H1 (cell line): ENCODE measurements around the gene USP17L5. TPM values are rescaled to one million over a fixed set of nuclear protein-coding genes. Genes with fewer than 3 reads are reported as not detected.
"Not testable (repeated sequence)": the region's sequence is repeated elsewhere in the genome, so short reads cannot be mapped to it uniquely, and the experiment has no call there.

Experiments used
- CTCF ChIA-PET: fragments of 300-600 bp; sonication (Branson Sonifier 250); formaldehyde crosslinking; loops from one replicate; lab custom pipeline; 2021; ENCODE audit not compliant: partially characterized antibody; lab: Charles Lee
- POLR2A ChIA-PET: fragments of 300-600 bp; sonication (Branson Sonifier 250); formaldehyde crosslinking; loops from one replicate; lab custom pipeline; 2021; ENCODE audit warnings: inconsistent platforms; ENCODE audit not compliant: partially characterized antibody; lab: Charles Lee
- DNase-seq, 2 experiments: peaks; one replicate each; pipeline versions ENCODE4 v3.0.0 to v3.0.0-alpha.2; 2010 to 2022; ENCODE audit warnings: low spot score in 2 of 2, low read depth in 1 of 2, mixed read lengths in 1 of 2
- FAIRE-seq: peaks from 2 replicates; lab custom pipeline; 2011; peaks lifted over from hg19 to GRCh38; lab: Jason Lieb, UNC
- H2AFZ ChIP-seq: 2 replicates; pipeline ENCODE4 v1.8.1; 2012; ENCODE audit warnings: low read length, inconsistent platforms
- H2AK5ac ChIP-seq: 2 replicates; pipeline ENCODE4 v1.6.1; 2013; ENCODE audit warnings: low read depth, low read length
- H2BK120ac ChIP-seq: replicated peaks from 2 replicates; pipeline ENCODE3; 2013; ENCODE audit warnings: low read depth, low read length, inconsistent platforms
- H2BK12ac ChIP-seq: 2 replicates; pipeline ENCODE4 v1.6.1; 2013; ENCODE audit warnings: low read depth, low read length
- H2BK15ac ChIP-seq: 2 replicates; pipeline ENCODE4 v1.6.1; 2013; ENCODE audit warnings: low read length
- H2BK20ac ChIP-seq: 2 replicates; pipeline ENCODE4 v1.6.1; 2013; ENCODE audit warnings: low read length
- H2BK5ac ChIP-seq: 2 replicates; pipeline ENCODE4 v1.6.1; 2013; ENCODE audit warnings: low read depth, low read length
- H3K14ac ChIP-seq: 2 replicates; pipeline ENCODE4 v1.6.1; 2013; ENCODE audit warnings: inconsistent platforms; ENCODE audit not compliant: insufficient read length
- H3K18ac ChIP-seq: 2 replicates; pipeline ENCODE4 v1.6.1; 2013; ENCODE audit warnings: low read length; ENCODE audit errors: extremely low read depth
- H3K23ac ChIP-seq: 2 replicates; pipeline ENCODE4 v1.6.1; 2013; ENCODE audit warnings: inconsistent platforms; ENCODE audit not compliant: insufficient read length
- H3K23me2 ChIP-seq: 2 replicates; pipeline ENCODE4 v1.6.1; 2013; ENCODE audit warnings: low read depth, low read length
- H3K27ac ChIP-seq: 2 replicates; pipeline ENCODE4 v1.6.1; 2011; ENCODE audit warnings: low read depth, low read length, inconsistent platforms
- H3K27me3 ChIP-seq, 4 experiments: replicated peaks in 1 of 4; 1 replicate in 1 of 4; 2 replicates in 3 of 4; pipeline versions ENCODE4 v1.6.1 to v1.8.1; 2011 to 2013; ENCODE audit warnings: low read length in 3 of 4, mild to moderate bottlenecking in 3 of 4, inconsistent platforms in 2 of 4, mixed read lengths in 2 of 4, moderate library complexity in 1 of 4; ENCODE audit not compliant: control insufficient read depth in 3 of 4, insufficient read depth in 3 of 4; ENCODE audit errors: extremely low read depth in 1 of 4
- H3K36me3 ChIP-seq, 4 experiments: 2 replicates each; pipeline versions ENCODE4 v1.6.1 to v1.8.1; 2011 to 2013; ENCODE audit warnings: mild to moderate bottlenecking in 4 of 4, low read length in 3 of 4, moderate library complexity in 2 of 4, control low read depth in 1 of 4, inconsistent platforms in 1 of 4; ENCODE audit not compliant: insufficient read depth in 4 of 4, control insufficient read depth in 2 of 4
- H3K4ac ChIP-seq: replicated peaks from 2 replicates; pipeline ENCODE3; 2013; ENCODE audit warnings: low read length, low read depth, mixed read lengths, inconsistent platforms; ENCODE audit not compliant: insufficient read length
- H3K4me1 ChIP-seq, 4 experiments: replicated peaks in 1 of 4; 1 replicate in 1 of 4; 2 replicates in 3 of 4; pipeline versions ENCODE4 v1.6.1 to v1.8.1; 2011 to 2013; ENCODE audit warnings: low read length in 3 of 4, inconsistent platforms in 2 of 4, mixed read lengths in 1 of 4; ENCODE audit not compliant: insufficient read depth in 4 of 4, control insufficient read depth in 3 of 4
- H3K4me2 ChIP-seq, 2 experiments: 2 replicates each; pipeline versions ENCODE4 v1.6.1 to v1.8.1; 2011 to 2013; ENCODE audit warnings: low read depth in 2 of 2, low read length in 2 of 2, control low read depth in 1 of 2, inconsistent platforms in 1 of 2, mild to moderate bottlenecking in 1 of 2; ENCODE audit not compliant: insufficient read depth in 1 of 2
- H3K4me3 ChIP-seq, 4 experiments: fragments of 200-600, 300-600 bp in 1 of 4; sonication (generic), shearing (Covaris generic), sonication (Bioruptor Twin) in 1 of 4; 2 replicates each; pipeline versions ENCODE4 v1.5.1 to v1.8.1; 2011 to 2016; ENCODE audit warnings: low read length in 4 of 4, low read depth in 3 of 4, control low read depth in 2 of 4, inconsistent platforms in 2 of 4, mild to moderate bottlenecking in 2 of 4, mixed read lengths in 1 of 4, moderate library complexity in 1 of 4; ENCODE audit not compliant: insufficient read depth in 2 of 4; ENCODE audit errors: extremely low read depth in 1 of 4
- H3K56ac ChIP-seq: replicated peaks from 2 replicates; pipeline ENCODE3; 2013; ENCODE audit warnings: low read depth, mild to moderate bottlenecking, mixed read lengths, low read length, inconsistent platforms; ENCODE audit not compliant: insufficient read length
- H3K79me1 ChIP-seq: 2 replicates; pipeline ENCODE4 v1.6.1; 2013; ENCODE audit warnings: low read depth, low read length, control low read depth
- H3K79me2 ChIP-seq, 2 experiments: 2 replicates each; pipeline versions ENCODE4 v1.6.1 to v1.8.1; 2012 to 2013; ENCODE audit warnings: low read length in 2 of 2, mild to moderate bottlenecking in 2 of 2, inconsistent platforms in 1 of 2; ENCODE audit not compliant: insufficient read depth in 2 of 2, control insufficient read depth in 1 of 2
- H3K9ac ChIP-seq, 4 experiments: replicated peaks in 1 of 4; 1 replicate in 1 of 4; 2 replicates in 3 of 4; pipeline versions ENCODE4 v1.6.1 to v1.8.1; 2011 to 2013; ENCODE audit warnings: low read depth in 3 of 4, low read length in 3 of 4, control low read depth in 2 of 4, mild to moderate bottlenecking in 2 of 4, moderate library complexity in 2 of 4, inconsistent platforms in 1 of 4; ENCODE audit errors: extremely low read depth in 1 of 4
- H3K9me3 ChIP-seq, 2 experiments: 2 replicates each; pipeline versions ENCODE4 v1.6.1 to v1.8.1; 2012 to 2013; ENCODE audit warnings: mild to moderate bottlenecking in 2 of 2, moderate library complexity in 2 of 2, control low read depth in 1 of 2, inconsistent platforms in 1 of 2, low read depth in 1 of 2, low read length in 1 of 2, mixed read lengths in 1 of 2; ENCODE audit not compliant: insufficient read depth in 2 of 2
- H4K20me1 ChIP-seq, 2 experiments: replicated peaks in 1 of 2; 2 replicates each; pipeline versions ENCODE3 to v1.8.1; 2011 to 2013; ENCODE audit warnings: inconsistent platforms in 2 of 2, low read length in 2 of 2, mild to moderate bottlenecking in 1 of 2; ENCODE audit not compliant: insufficient read depth in 2 of 2, control insufficient read depth in 1 of 2
- H4K5ac ChIP-seq: 2 replicates; pipeline ENCODE4 v1.6.1; 2013; ENCODE audit warnings: low read length, low read depth, mixed read lengths, inconsistent platforms; ENCODE audit not compliant: insufficient read length
- H4K8ac ChIP-seq: 2 replicates; pipeline ENCODE4 v1.8.0; 2013; ENCODE audit warnings: mild to moderate bottlenecking, moderate library complexity, low read length, inconsistent platforms; ENCODE audit not compliant: insufficient read depth; ENCODE audit errors: extremely low read depth
- H4K91ac ChIP-seq: replicated peaks from 2 replicates; pipeline ENCODE3; 2013; ENCODE audit warnings: low read length, mixed read lengths, inconsistent platforms; ENCODE audit not compliant: insufficient read length
- WGBS, 2 experiments: shearing (Covaris generic) in 1 of 2; methylation state at CpG; one replicate each; pipeline versions ENCODE4 v1.1.6 to v1.1.7; 2013 to 2015; ENCODE audit warnings: low lambda C conversion rate in 2 of 2, mixed read lengths in 2 of 2, inconsistent platforms in 1 of 2, low coverage in 1 of 2, missing lambda C conversion rate in 1 of 2; ENCODE audit not compliant: insufficient replicate concordance in 2 of 2, insufficient coverage in 1 of 2, insufficient read length in 1 of 2; ENCODE audit errors: extremely low coverage in 1 of 2, missing lambda C conversion rate in 1 of 2; 5-methylcytosine and 5-hydroxymethylcytosine counted together
- polyA plus RNA-seq, 7 experiments: library from polyadenylated mRNA; depleted of rRNA in 3 of 7; stranded (reverse) in 5 of 7; unstranded in 2 of 7; fragments of >200 nt in 5 of 7; fragments of 200-250 nt in 2 of 7; gene quantifications; 1 replicate in 5 of 7; 2 replicates in 1 of 7; 4 replicates in 1 of 7; pipeline versions ENCODE4 v1.2.1 to v1.2.3, GENCODE V29; 2011 to 2013; ENCODE audit warnings: missing spikeins in 2 of 7, mixed read lengths in 2 of 7
- total RNA-seq: library from RNA; stranded (reverse); fragmentation: NEBNext Ultra II Directional; extraction: Animal tissue kit (Norgen Biotek cat#: 25700); gene quantifications from 2 replicates; pipeline ENCODE4 v1.2.1, GENCODE V29; 2021

Gene USP17L5
- total and polyA plus RNA-seq, 2 of the 8 experiments (the other 6 are each of a cell fraction or from before 2014, with no cell fraction given) = not detected

DNA sequence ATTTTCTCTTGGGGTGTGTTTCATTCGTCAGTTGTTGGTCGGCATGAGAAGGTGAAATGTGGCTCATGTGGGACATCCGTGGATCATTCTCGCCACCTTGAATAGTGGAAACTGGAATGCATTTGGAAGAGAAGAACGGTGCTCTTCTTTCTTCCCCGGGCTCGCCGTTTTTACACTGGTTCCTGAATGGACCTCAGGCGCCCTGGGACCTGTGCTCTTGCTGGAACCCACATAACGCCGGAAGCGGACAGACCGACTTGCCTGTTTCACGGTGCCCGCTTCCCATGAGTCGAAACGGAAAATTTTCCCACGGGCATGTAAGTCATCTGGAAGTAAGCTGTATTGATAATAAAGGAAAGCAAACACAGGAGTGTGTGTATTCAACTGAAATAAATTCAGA lies 11.7 kb downstream of the USP17L5 start:
- H2BK20ac ChIP-seq, H3K27me3 ChIP-seq, FAIRE-seq, H3K4me2 ChIP-seq, H2BK15ac ChIP-seq, H3K23me2 ChIP-seq, H4K5ac ChIP-seq, H2BK5ac ChIP-seq, H2AFZ ChIP-seq, H3K79me1 ChIP-seq, H3K23ac ChIP-seq, H3K27ac ChIP-seq, H3K9ac ChIP-seq, CTCF ChIA-PET, H3K18ac ChIP-seq, H2AK5ac ChIP-seq, H2BK12ac ChIP-seq, POLR2A ChIA-PET, H3K4me3 ChIP-seq, H3K36me3 ChIP-seq, H4K20me1 ChIP-seq, H3K4me1 ChIP-seq, H3K56ac ChIP-seq, H4K8ac ChIP-seq, H2BK120ac ChIP-seq, H3K9me3 ChIP-seq, H3K14ac ChIP-seq, H3K4ac ChIP-seq, H4K91ac ChIP-seq, H3K79me2 ChIP-seq: not testable (repeated sequence)
- WGBS, 2 experiments = 89% methylated on average over 14 of the region's 18 CpGs; no CpG with 5 or more reads in 1 of the 2 experiments
- peak in 1 of 2 experiments; percentile 45 for DNase-seq

DNA sequence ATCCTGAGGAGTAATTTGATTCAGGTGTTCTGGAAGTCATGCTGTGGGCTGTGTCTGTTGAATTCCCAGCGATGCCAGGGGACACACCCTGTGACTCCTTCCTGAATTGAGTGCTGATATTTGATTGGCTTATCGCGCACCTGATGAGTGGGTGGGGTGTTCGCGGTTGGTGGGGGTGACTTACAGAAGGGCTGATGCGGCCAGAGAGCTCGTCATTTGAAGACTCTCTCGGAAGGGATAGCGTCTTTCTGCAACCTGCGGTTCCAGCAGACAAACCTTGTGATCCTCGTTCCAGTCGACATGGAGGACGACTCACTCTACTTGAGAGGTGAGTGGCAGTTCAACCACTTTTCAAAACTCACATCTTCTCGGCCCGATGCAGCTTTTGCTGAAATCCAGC lies 14.1 kb downstream of the USP17L5 start, which contains the start of gene USP17L29:
TSS of gene USP17L29 (plus strand) at position 301 of the 400 bp plus-strand sequence. CDS start at position 301, 0 bp downstream.
- H3K4me1 ChIP-seq, H2AK5ac ChIP-seq, CTCF ChIA-PET, H2BK15ac ChIP-seq, H4K8ac ChIP-seq, DNase-seq, POLR2A ChIA-PET, H3K23me2 ChIP-seq, H2BK120ac ChIP-seq, H3K4me2 ChIP-seq, H3K14ac ChIP-seq, H4K91ac ChIP-seq, H3K9ac ChIP-seq, H3K79me1 ChIP-seq, H2BK12ac ChIP-seq, H3K18ac ChIP-seq, H4K20me1 ChIP-seq, H2BK5ac ChIP-seq, H3K36me3 ChIP-seq, H2AFZ ChIP-seq, H3K4me3 ChIP-seq, H3K9me3 ChIP-seq, H3K56ac ChIP-seq, H3K4ac ChIP-seq, H4K5ac ChIP-seq, H3K27ac ChIP-seq, H3K23ac ChIP-seq, H3K79me2 ChIP-seq, H2BK20ac ChIP-seq, FAIRE-seq, H3K27me3 ChIP-seq: not testable (repeated sequence)
- WGBS, 2 experiments = no CpG with 5 or more reads among the region's 15 CpGs
